K562 (cell line): ENCODE measurements around the gene DAG1. TPM values are rescaled to one million over a fixed set of nuclear protein-coding genes. Genes with fewer than 3 reads are reported as not detected.

Source experiments
- ATAC-seq: fragments of 200-7000 bp; cut with Tn5 transposase; 3 replicates; pipeline ENCODE4 v1.9.1; 2020; ENCODE audit warnings: moderate library complexity
- BruUV-seq: library from RNA; stranded (reverse); fragments of 400-500 nt; replicated peaks from 2 replicates; lab custom pipeline; 2021; lab: Mats Ljungman, UMichigan
- CTCF ChIA-PET: fragments of 300-600 bp; formaldehyde crosslinking; extraction: SDS; loops from one replicate; lab custom pipeline; 2021; ENCODE audit warnings: low intra/inter-chr PET ratio; lab: Yijun Ruan, JAX
- POLR2A ChIA-PET: fragments of 300-600, 350-650 bp; sonication (Branson Sonifier 250); formaldehyde crosslinking; extraction: SDS; loops from one replicate; lab custom pipeline; 2021; ENCODE audit warnings: antibody characterized with exemption, inconsistent platforms; lab: Yijun Ruan, JAX
- DNase-seq, 4 experiments: peaks; one replicate each; pipeline versions ENCODE4 v3.0.0 to v3.0.0-alpha.2; 2011 to 2018; ENCODE audit warnings: low spot score in 3 of 4, mixed read lengths in 3 of 4; ENCODE audit errors: extremely low read depth in 1 of 4
- FAIRE-seq: peaks from 2 replicates; lab custom pipeline; 2011; peaks lifted over from hg19 to GRCh38; lab: Jason Lieb, UNC
- H2AFZ ChIP-seq: 2 replicates; pipeline ENCODE4 v1.6.0; 2011; ENCODE audit warnings: low read depth, low read length, control low read depth, inconsistent platforms
- H3K27ac ChIP-seq: fragments of 200-600 bp; 3 replicates; pipeline ENCODE4 v1.8.0; 2011; ENCODE audit warnings: low read depth, mild to moderate bottlenecking, control low read depth, inconsistent platforms, low read length, moderate library complexity, mixed read lengths; ENCODE audit errors: extremely low read depth
- H3K27me3 ChIP-seq, 2 experiments: fragments of 300-600 bp in 1 of 2; 2 replicates in 1 of 2; 3 replicates in 1 of 2; pipeline versions ENCODE4 v1.6.0 to v1.8.0; 2011; ENCODE audit warnings: inconsistent platforms in 2 of 2, low read length in 2 of 2, mild to moderate bottlenecking in 1 of 2, mixed read lengths in 1 of 2, moderate library complexity in 1 of 2; ENCODE audit not compliant: control insufficient read depth in 2 of 2, insufficient read depth in 2 of 2
- H3K36me3 ChIP-seq: fragments of 300-600 bp; 3 replicates; pipeline ENCODE4 v1.8.0; 2011; ENCODE audit warnings: mild to moderate bottlenecking, low read length, inconsistent platforms; ENCODE audit not compliant: control insufficient read depth, insufficient read depth
- H3K4me1 ChIP-seq, 2 experiments: fragments of 200-600 bp in 1 of 2; replicated peaks in 1 of 2; 2 replicates in 1 of 2; 3 replicates in 1 of 2; pipeline versions ENCODE4 v1.5.1 to v1.8.0; 2011; ENCODE audit warnings: inconsistent platforms in 2 of 2, low read length in 2 of 2, mild to moderate bottlenecking in 1 of 2, mixed read lengths in 1 of 2, moderate library complexity in 1 of 2; ENCODE audit not compliant: control insufficient read depth in 2 of 2, insufficient read depth in 2 of 2
- H3K4me2 ChIP-seq: 2 replicates; pipeline ENCODE4 v1.6.1; 2011; ENCODE audit warnings: low read length, control low read depth, inconsistent platforms, mixed read lengths; ENCODE audit not compliant: insufficient read depth
- H3K4me3 ChIP-seq: fragments of 200-600 bp; sonication (generic), shearing (Covaris generic); 2 replicates; pipeline ENCODE4 v1.5.1; 2016; ENCODE audit warnings: control low read depth, inconsistent platforms
- H3K79me2 ChIP-seq: fragments of 200-600 bp; 3 replicates; pipeline ENCODE4 v1.8.0; 2011; ENCODE audit warnings: low read length, inconsistent platforms; ENCODE audit not compliant: control insufficient read depth, insufficient read depth
- H3K9ac ChIP-seq, 2 experiments: 2 replicates each; pipeline versions ENCODE4 v1.6.0 to v1.6.1; 2011; ENCODE audit warnings: low read depth in 2 of 2, low read length in 2 of 2, control low read depth in 1 of 2, inconsistent platforms in 1 of 2, mild to moderate bottlenecking in 1 of 2, mixed read lengths in 1 of 2; ENCODE audit not compliant: insufficient read depth in 1 of 2
- H3K9me1 ChIP-seq: one replicate; pipeline ENCODE4 v1.6.0; 2011; ENCODE audit warnings: inconsistent platforms, mild to moderate bottlenecking, low read length, moderate library complexity; ENCODE audit not compliant: control insufficient read depth, insufficient read depth
- H3K9me3 ChIP-seq: replicated peaks from 2 replicates; pipeline ENCODE4 v1.5.1; 2011; ENCODE audit warnings: low read depth, low read length, inconsistent platforms; ENCODE audit not compliant: control insufficient read depth, insufficient read depth
- H4K20me1 ChIP-seq: replicated peaks from 2 replicates; pipeline ENCODE4 v1.6.1; 2011; ENCODE audit warnings: low read length, inconsistent platforms, mixed read lengths; ENCODE audit not compliant: control insufficient read depth, insufficient read depth
- BACH1 ChIP-seq: fragments of 200-800 bp; sonication (Bioruptor generic); IDR thresholded peaks from 2 replicates; pipeline ENCODE4 v1.6.1; 2016; ENCODE audit warnings: missing genetic modification characterization, missing compliant biosample characterization
- CBX2 ChIP-seq: fragments of 200-600 bp; sonication (generic); IDR thresholded peaks from one replicate; pipeline ENCODE4 v1.6.1; 2012; ENCODE audit warnings: mild to moderate bottlenecking, low read length, inconsistent platforms; ENCODE audit not compliant: insufficient read depth, poor library complexity, severe bottlenecking
- ELF4 ChIP-seq: fragments of 450-650 bp; formaldehyde crosslinking; IDR thresholded peaks from 2 replicates; pipeline ENCODE4 v1.4.0; 2022; ENCODE audit warnings: missing genetic modification characterization
- FUS ChIP-seq: fragments of 200-400 bp; formaldehyde crosslinking; optimal IDR thresholded peaks from 2 replicates; pipeline ENCODE3; 2017; ENCODE audit warnings: low read depth, low read length
- HDAC1 ChIP-seq, 2 experiments: fragments of 450-650 bp; IDR thresholded peaks; 2 replicates each; pipeline ENCODE4 v1.6.1; 2016 to 2017; ENCODE audit warnings: inconsistent platforms in 1 of 2, mild to moderate bottlenecking in 1 of 2, moderate library complexity in 1 of 2
- MAFG ChIP-seq: fragments of 450-650 bp; conservative IDR thresholded peaks from 2 replicates; pipeline ENCODE4 v1.6.1; 2016; ENCODE audit warnings: missing genetic modification characterization, missing compliant biosample characterization
- MCM5 ChIP-seq: fragments of 450-650 bp; IDR thresholded peaks from 2 replicates; pipeline ENCODE4 v1.6.1; 2016; ENCODE audit warnings: low read depth
- ZNF699 ChIP-seq: fragments of 250-450 bp; sonication (Bioruptor Pico); IDR thresholded peaks from 2 replicates; pipeline ENCODE4 v1.8.0; 2021; ENCODE audit warnings: mild to moderate bottlenecking, moderate library complexity; ENCODE audit not compliant: insufficient replicate concordance
- WGBS: fragments of 100-300 bp; shearing (Covaris generic); methylation state at CpG from one replicate; pipeline ENCODE4 v1.1.6; 2016; ENCODE audit warnings: low coverage, mixed read lengths; ENCODE audit not compliant: insufficient coverage; ENCODE audit errors: missing lambda C conversion rate; 5-methylcytosine and 5-hydroxymethylcytosine counted together
- in situ Hi-C: fragments of 300-500 bp; cut with MboI; formaldehyde crosslinking; loops from 4 replicates; pipeline ENCODE4 v1.15.0; 2018; ENCODE audit warnings: inconsistent platforms, mixed read lengths
- intact Hi-C: fragments of 100-400 bp; cut with micrococcal nuclease; formaldehyde crosslinking; loops from 2 replicates; pipeline ENCODE4 v1.14.2; 2022
- polyA plus RNA-seq, 8 experiments: library from polyadenylated mRNA; depleted of rRNA in 4 of 8; stranded (reverse) in 5 of 8; unstranded in 3 of 8; fragments of >200 nt; fragmentation: Nextera tagmentation in 2 of 8; fragmentation: Illumina TruSeq in 1 of 8; extraction: Ambion mirVana in 2 of 8; extraction: Trizol in 1 of 8; gene quantifications; 2 replicates each; pipeline versions ENCODE4 v1.2.1 to v1.2.3, GENCODE V29; 2011 to 2014; ENCODE audit warnings: inconsistent platforms in 1 of 8, missing spikeins in 1 of 8
- total RNA-seq, 7 experiments: library from RNA; depleted of rRNA in 6 of 7; stranded (reverse); fragments of >200 nt in 6 of 7; fragmentation: Illumina TruSeq in 2 of 7; extraction: Trizol in 2 of 7; gene quantifications; 2 replicates each; pipeline versions ENCODE4 v1.2.1 to v1.2.3, GENCODE V29; 2011 to 2021; ENCODE audit warnings: low replicate concordance in 1 of 7

The DAG1 gene
- total and polyA plus RNA-seq, 9 of the 15 experiments (the other 6 are each of a cell fraction or from before 2014, with no cell fraction given), result 0.29 to 19.6 (median 8.2) TPM

GRCh38 chr3:49535971-49536874, 66.2 kb downstream of the DAG1 start:
- Histone ChIP-seq H3K27ac (no peak overlapping the region), H3K4me1 (peaks cover 2 to 11% of the 10 kb centered on the region in 2 experiments; a peak in 3 of 5 replicates), H3K4me2 (no peak overlapping the region), H3K9me3 (no peaks in the 10 kb centered on the region), H3K36me3 (peaks cover 25% of the 10 kb centered on the region; the same call in 1 of the 3 replicates), H4K20me1 (no peaks in the 10 kb centered on the region), H3K9me1 (no peaks in the 10 kb centered on the region), H2AFZ (no peak overlapping the region), H3K79me2 (no peaks in the 10 kb centered on the region), H3K27me3 (no peaks in the 10 kb centered on the region), H3K9ac (no peak overlapping the region), H3K4me3 (no peak overlapping the region)
- no peak for FAIRE-seq
- BruUV-seq, result no TSS peak
- ATAC-seq, result no peak
- CTCF ChIA-PET, result interaction anchor here (0.7 kb wide), 1 partner anchor 135 kb away, joined by 4 read pairs; no protein-coding TSS in a partner anchor
- TF ChIP-seq ZNF699 (CRISPR knock-in tag) (no peak), FUS (no peak), MCM5 (no peak), CBX2 (no peak), ELF4 (CRISPR knock-in tag) (no peak), MAFG (tag) (no peak), BACH1 (tag) (no peak), HDAC1 (IDR thresholded peaks at IDR 0.05) (no peak)
- in situ Hi-C loops, result no loop called here
- intact Hi-C loops, result no loop called here
- DNase-seq, result no peak
- WGBS, result 40% methylated on average over 5 of the region's 7 CpGs
- POLR2A ChIA-PET, result interaction anchor here (1.5 kb wide), 1 partner anchor 38 kb away, joined by 4 read pairs; no protein-coding TSS in a partner anchor
